ENCODE results near the gene RCC1. TPM values are rescaled to one million over a fixed set of nuclear protein-coding genes. Genes with fewer than 3 reads are reported as not detected.
"Not testable (repeated sequence)": the region's sequence is repeated elsewhere in the genome, so short reads cannot be mapped to it uniquely, and the experiment has no call there.

Gene RCC1
- total RNA-seq, 1 experiment from 2014 or later: 96.5 TPM

- Histone ChIP-seq H3K9ac (ENCODE audit: low read length) (no peak overlapping the region), H3K9me3 (ENCODE audit: low read length) (no peaks in the 10 kb centered on the region), H3K4me1 (ENCODE audit: insufficient read depth, low read length) (no peaks in the 10 kb centered on the region), H3K9me2 (replicated peaks; ENCODE audit: low read length) (no peaks in the 10 kb centered on the region), H3K27me3 (ENCODE audit: low read length) (no peaks in the 10 kb centered on the region), H3K27ac (ENCODE audit: low read length) (no peak overlapping the region), H3K4me3 (ENCODE audit: low read length) (no peak overlapping the region), H4K20me1 (ENCODE audit: low read length) (no peaks in the 10 kb centered on the region), H3K4me2 (ENCODE audit: low read length) (no peak overlapping the region), H3K36me3 (ENCODE audit: low read depth, low read length) (peaks cover 24% of the 10 kb centered on the region), H2AFZ (ENCODE audit: low read length) (no peak overlapping the region), H3K79me2 (ENCODE audit: low read length) (no peaks in the 10 kb centered on the region), H3F3A (ENCODE audit: low read length, unreplicated experiment) (no peaks in the 10 kb centered on the region)
- intact Hi-C loops (cut with micrococcal nuclease): no loop called here
- no peak for DNase-seq
- CTCF ChIA-PET: no interaction called here
- POLR2A ChIA-PET (ENCODE audit: unreplicated experiment): interaction anchor here (0.6 kb wide), 1 partner anchor 147 kb away, joined by 3 read pairs; no protein-coding TSS in a partner anchor
- BruUV-seq (replicated peaks): no TSS peak
- TF ChIP-seq EZH2 (IDR thresholded peaks at IDR 0.05; ENCODE audit: low read length, unreplicated experiment): no peak
- TF ChIP-seq CTCF (conservative IDR thresholded peaks at IDR 0.05; ENCODE audit: low read depth, low read length): no peak
- TF ChIP-seq EZH2phosphoT487 (IDR thresholded peaks at IDR 0.05; ENCODE audit: borderline replicate concordance, low read length): no peak
- ATAC-seq: no peak
Observed at GRCh38 chr1:28571911-28572310, 66.1 kb downstream of the RCC1 start.

GRCh38 chr1:28572891-28573290 lies 67.0 kb downstream of the RCC1 start:
- H2AFZ ChIP-seq (ENCODE audit: low read length); H4K20me1 ChIP-seq (ENCODE audit: low read length); intact Hi-C loops (cut with micrococcal nuclease); CTCF ChIA-PET; ATAC-seq; H3K27ac ChIP-seq (ENCODE audit: low read length); DNase-seq; H3K9me3 ChIP-seq (ENCODE audit: low read length); H3K4me3 ChIP-seq (ENCODE audit: low read length); H3K27me3 ChIP-seq (ENCODE audit: low read length); H3F3A ChIP-seq (ENCODE audit: low read length, unreplicated experiment); H3K9me2 ChIP-seq (replicated peaks; ENCODE audit: low read length); H3K4me2 ChIP-seq (ENCODE audit: low read length); H3K9ac ChIP-seq (ENCODE audit: low read length); H3K4me1 ChIP-seq (ENCODE audit: insufficient read depth, low read length); H3K79me2 ChIP-seq (ENCODE audit: low read length); BruUV-seq (replicated peaks): not testable (repeated sequence)
- H3K36me3 ChIP-seq (ENCODE audit: low read depth, low read length): peaks cover 23% of the 10 kb centered on the region
- POLR2A ChIA-PET (ENCODE audit: unreplicated experiment): interaction anchor here (0.7 kb wide), 1 partner anchor 54 kb away, joined by 23 read pairs; no protein-coding TSS in a partner anchor

- intact Hi-C loops (cut with micrococcal nuclease): no loop called here
- Histone ChIP-seq H3K36me3 (ENCODE audit: low read depth, low read length) (peaks cover 22% of the 10 kb centered on the region), H3K79me2 (ENCODE audit: low read length) (0 out of 2 replicates have a peak, but pooled peaks cover 1% of the 10 kb centered on the region), H4K20me1 (ENCODE audit: low read length) (peaks cover 9% of the 10 kb centered on the region; the same call in 1 of the 2 replicates), H3K9me2 (replicated peaks; ENCODE audit: low read length) (no peaks in the 10 kb centered on the region), H3K4me1 (ENCODE audit: insufficient read depth, low read length) (no peaks in the 10 kb centered on the region), H3K9ac (ENCODE audit: low read length) (no peak overlapping the region), H3F3A (ENCODE audit: low read length, unreplicated experiment) (peaks cover 14% of the 10 kb centered on the region), H3K9me3 (ENCODE audit: low read length) (no peaks in the 10 kb centered on the region), H3K4me2 (ENCODE audit: low read length) (no peak overlapping the region), H3K4me3 (ENCODE audit: low read length) (no peak overlapping the region), H3K27ac (ENCODE audit: low read length) (no peak overlapping the region), H3K27me3 (ENCODE audit: low read length) (no peaks in the 10 kb centered on the region), H2AFZ (ENCODE audit: low read length) (no peak overlapping the region)
- BruUV-seq (replicated peaks): no TSS peak
- ATAC-seq (no peak), DNase-seq (no peak)
- TF ChIP-seq EZH2 (IDR thresholded peaks at IDR 0.05; ENCODE audit: low read length, unreplicated experiment): no peak
- TF ChIP-seq CTCF (conservative IDR thresholded peaks at IDR 0.05; ENCODE audit: low read depth, low read length): no peak
- TF ChIP-seq EZH2phosphoT487 (IDR thresholded peaks at IDR 0.05; ENCODE audit: borderline replicate concordance, low read length): no peak
- POLR2A ChIA-PET (ENCODE audit: unreplicated experiment): interaction anchor here (0.7 kb wide), 2 partner anchors 53 to 297 kb away, joined by 7 to 23 read pairs; no protein-coding TSS in a partner anchor
- CTCF ChIA-PET: no interaction called here
Observed at GRCh38 chr1:28573564-28573963, 67.7 kb downstream of the RCC1 start.
